ENCODE measurements around the gene RNF149.

DNA sequence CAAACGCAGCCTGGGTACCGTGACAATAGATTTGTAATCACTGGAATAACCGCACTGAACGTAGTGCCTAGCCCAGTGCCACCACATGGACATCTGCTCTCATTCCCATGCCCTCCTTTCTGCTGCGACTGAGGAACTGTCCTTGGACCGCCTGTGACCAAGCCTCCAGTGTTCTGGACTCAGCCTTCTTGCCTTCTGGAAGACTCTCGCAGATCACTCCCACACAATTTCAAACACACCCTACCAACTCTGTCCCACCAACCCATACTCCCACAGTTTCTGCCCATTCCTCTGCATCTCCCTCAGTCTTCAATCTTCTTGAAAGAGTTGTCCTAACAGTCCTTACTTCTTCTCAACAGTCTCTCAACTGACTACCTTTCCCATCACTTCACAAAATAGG lies 2.1 kb downstream of the RNF149 start:
- TF ChIP-seq, protein P1, sequence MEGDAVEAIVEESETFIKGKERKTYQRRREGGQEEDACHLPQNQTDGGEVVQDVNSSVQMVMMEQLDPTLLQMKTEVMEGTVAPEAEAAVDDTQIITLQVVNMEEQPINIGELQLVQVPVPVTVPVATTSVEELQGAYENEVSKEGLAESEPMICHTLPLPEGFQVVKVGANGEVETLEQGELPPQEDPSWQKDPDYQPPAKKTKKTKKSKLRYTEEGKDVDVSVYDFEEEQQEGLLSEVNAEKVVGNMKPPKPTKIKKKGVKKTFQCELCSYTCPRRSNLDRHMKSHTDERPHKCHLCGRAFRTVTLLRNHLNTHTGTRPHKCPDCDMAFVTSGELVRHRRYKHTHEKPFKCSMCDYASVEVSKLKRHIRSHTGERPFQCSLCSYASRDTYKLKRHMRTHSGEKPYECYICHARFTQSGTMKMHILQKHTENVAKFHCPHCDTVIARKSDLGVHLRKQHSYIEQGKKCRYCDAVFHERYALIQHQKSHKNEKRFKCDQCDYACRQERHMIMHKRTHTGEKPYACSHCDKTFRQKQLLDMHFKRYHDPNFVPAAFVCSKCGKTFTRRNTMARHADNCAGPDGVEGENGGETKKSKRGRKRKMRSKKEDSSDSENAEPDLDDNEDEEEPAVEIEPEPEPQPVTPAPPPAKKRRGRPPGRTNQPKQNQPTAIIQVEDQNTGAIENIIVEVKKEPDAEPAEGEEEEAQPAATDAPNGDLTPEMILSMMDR (IDR thresholded peaks at IDR 0.05 in 2 of 3, conservative IDR thresholded peaks at IDR 0.05 in 1 of 3; ENCODE audit: borderline replicate concordance in 1 of 3, insufficient read depth in 1 of 3, low read depth in 2 of 3, low read length in 2 of 3) = no peak
- TF ChIP-seq, protein P2, sequence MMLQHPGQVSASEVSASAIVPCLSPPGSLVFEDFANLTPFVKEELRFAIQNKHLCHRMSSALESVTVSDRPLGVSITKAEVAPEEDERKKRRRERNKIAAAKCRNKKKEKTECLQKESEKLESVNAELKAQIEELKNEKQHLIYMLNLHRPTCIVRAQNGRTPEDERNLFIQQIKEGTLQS (IDR thresholded peaks at IDR 0.05) = no peak
- no peak for TF ChIP-seq ZNF274 (IDR thresholded peaks at IDR 0.05; ENCODE audit: low read depth, low read length)
- no peak for TF ChIP-seq SIN3A (IDR thresholded peaks at IDR 0.05; ENCODE audit: low read depth)
- TF ChIP-seq, protein P3, sequence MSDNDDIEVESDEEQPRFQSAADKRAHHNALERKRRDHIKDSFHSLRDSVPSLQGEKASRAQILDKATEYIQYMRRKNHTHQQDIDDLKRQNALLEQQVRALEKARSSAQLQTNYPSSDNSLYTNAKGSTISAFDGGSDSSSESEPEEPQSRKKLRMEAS (IDR thresholded peaks at IDR 0.05) = no peak
- no peak for TF ChIP-seq ZFX (IDR thresholded peaks at IDR 0.05)
- TF ChIP-seq JUND (IDR thresholded peaks at IDR 0.05) = no peak
- no peak for TF ChIP-seq EZH2 (IDR thresholded peaks at IDR 0.05)
- TF ChIP-seq SP1 (IDR thresholded peaks at IDR 0.05; ENCODE audit: low read depth) = no peak
- no peak for TF ChIP-seq CBX3 (IDR thresholded peaks at IDR 0.05; ENCODE audit: low read depth)
- no peak for TF ChIP-seq YY1 (IDR thresholded peaks at IDR 0.05; ENCODE audit: extremely low read depth, insufficient replicate concordance, low read depth, low read length)
- TF ChIP-seq FOSL1 (IDR thresholded peaks at IDR 0.05; ENCODE audit: low read depth) = no peak
- TF ChIP-seq POLR2AphosphoS5 (IDR thresholded peaks at IDR 0.05; ENCODE audit: low read depth, low read length) = no peak

Measured in HCT116 (cell line).